CD4-positive, alpha-beta T cell (primary cell): ENCODE data around the gene RAB11FIP3. TPM values are rescaled to one million over a fixed set of nuclear protein-coding genes. Genes with fewer than 3 reads are reported as not detected.
A peak's percentile ranks its signal among the peaks of the same experiment; 100 is the strongest.

ENCODE experiments used
- ATAC-seq: fragments of 200-7000 bp; cut with Tn5 transposase; one replicate; pipeline ENCODE4 v1.10.0; 2022; ENCODE audit warnings: mild to moderate bottlenecking; ENCODE audit not compliant: poor library complexity
- CTCF ChIA-PET: fragments of 350-600 bp; sonication (Branson Sonifier 250); formaldehyde crosslinking; loops from one replicate; lab custom pipeline; 2021; ENCODE audit warnings: antibody characterized with exemption, inconsistent platforms; lab: Charles Lee
- POLR2A ChIA-PET: fragments of 350-600 bp; sonication (Branson Sonifier 250); formaldehyde crosslinking; loops from one replicate; lab custom pipeline; 2021; ENCODE audit warnings: antibody characterized with exemption, inconsistent platforms; lab: Charles Lee
- DNase-seq, 14 experiments: peaks; one replicate each; pipeline ENCODE4 v3.0.0-alpha.2; 2013 to 2020; ENCODE audit warnings: mixed read lengths in 2 of 14
- H3K27ac ChIP-seq, 2 donors: one replicate each; pipeline versions ENCODE4 v1.5.1 to v1.7.0; 2013; ENCODE audit warnings: low read length in 2 of 2, low read depth in 1 of 2, mild to moderate bottlenecking in 1 of 2
- H3K27me3 ChIP-seq, 2 experiments: 1 replicate in 1 of 2; 2 replicates in 1 of 2; pipeline versions ENCODE4 v1.6.1 to v1.7.0; 2013; ENCODE audit warnings: low read length in 2 of 2, control low read depth in 1 of 2, mild to moderate bottlenecking in 1 of 2, moderate library complexity in 1 of 2; ENCODE audit not compliant: insufficient read depth in 2 of 2, control insufficient read depth in 1 of 2
- H3K36me3 ChIP-seq: one replicate; pipeline ENCODE4 v1.6.1; 2013; ENCODE audit warnings: low read length, control low read depth; ENCODE audit not compliant: insufficient read depth
- H3K4me1 ChIP-seq: one replicate; pipeline ENCODE4 v1.6.1; 2013; ENCODE audit warnings: low read length, control low read depth; ENCODE audit not compliant: insufficient read depth
- H3K4me3 ChIP-seq: one replicate; pipeline ENCODE4 v1.5.1; 2013; ENCODE audit warnings: mild to moderate bottlenecking, low read length, moderate library complexity
- H3K9me3 ChIP-seq, 2 experiments: 1 replicate in 1 of 2; 2 replicates in 1 of 2; pipeline versions ENCODE4 v1.6.1 to v1.7.0; 2013; ENCODE audit warnings: low read length in 2 of 2, mild to moderate bottlenecking in 2 of 2, control low read depth in 1 of 2, moderate library complexity in 1 of 2; ENCODE audit not compliant: control insufficient read depth in 1 of 2, insufficient read depth in 1 of 2
- H3K27ac Mint-ChIP-seq: one replicate; pipeline ENCODE4 v1.8.0; 2020; ENCODE audit warnings: mixed read lengths
- H3K27me3 Mint-ChIP-seq: one replicate; pipeline ENCODE4 v1.8.0; 2021; ENCODE audit warnings: mixed read lengths
- H3K36me3 Mint-ChIP-seq: one replicate; pipeline ENCODE4 v1.8.0; 2021; ENCODE audit warnings: low read depth, mixed read lengths
- H3K4me1 Mint-ChIP-seq: one replicate; pipeline ENCODE4 v1.8.0; 2021; ENCODE audit warnings: low read depth, mixed read lengths
- H3K4me3 Mint-ChIP-seq: one replicate; pipeline ENCODE4 v1.8.0; 2020; ENCODE audit warnings: mild to moderate bottlenecking, mixed read lengths
- H3K9me3 Mint-ChIP-seq: one replicate; pipeline ENCODE4 v1.8.0; 2020; ENCODE audit warnings: mixed read lengths
- intact Hi-C, 2 experiments: fragments of 100-400 bp; cut with DNase I in 1 of 2; cut with micrococcal nuclease in 1 of 2; formaldehyde crosslinking; loops; one replicate each; pipeline versions ENCODE4 v1.15.1 to v1.9.0; 2023 to 2025; cut with DNase I, micrococcal nuclease
- total RNA-seq, 174 experiments: library from RNA in 2 of 174; stranded (reverse) in 2 of 174; gene quantifications; one replicate each; pipeline ENCODE4 v1.2.3 and lab custom pipeline; 2021 to 2026
- TF ChIP-seq, protein P1 (sequence below): fragments of 200-600 bp; IDR thresholded peaks from one replicate; pipeline ENCODE4 v1.8.0; 2022; ENCODE audit warnings: antibody characterized with exemption, mild to moderate bottlenecking

The RAB11FIP3 gene
- total RNA-seq, 2 experiments from 2014 or later, result 28.4 to 29.0 TPM

GRCh38 chr16:424033-424622, 1.3 kb upstream of the RAB11FIP3 start:
- Mint-ChIP-seq H3K27ac (peak overlapping the region; percentile 93), H3K27me3 (no peaks in the 10 kb centered on the region), H3K4me1 (peaks cover 38% of the 10 kb centered on the region), H3K4me3 (peak overlapping the region; percentile 87), H3K36me3 (peaks cover 15% of the 10 kb centered on the region), H3K9me3 (no peaks in the 10 kb centered on the region)
- Histone ChIP-seq H3K4me1 (peaks cover 34% of the 10 kb centered on the region), H3K4me3 (peak overlapping the region; percentile 72), H3K36me3 (no peaks in the 10 kb centered on the region), H3K9me3 (no peaks in the 10 kb centered on the region), H3K27me3 (no peaks in the 10 kb centered on the region), H3K27ac (no peak overlapping the region)
- intact Hi-C loops, result loop anchor here (1.0 to 2.0 kb wide), 3 partner anchors 21 to 71 kb away; partner anchors contain the start of genes AXIN1 (in 1 of the 2) and DECR2 (in 1 of the 2)
- TF ChIP-seq, protein P1, sequence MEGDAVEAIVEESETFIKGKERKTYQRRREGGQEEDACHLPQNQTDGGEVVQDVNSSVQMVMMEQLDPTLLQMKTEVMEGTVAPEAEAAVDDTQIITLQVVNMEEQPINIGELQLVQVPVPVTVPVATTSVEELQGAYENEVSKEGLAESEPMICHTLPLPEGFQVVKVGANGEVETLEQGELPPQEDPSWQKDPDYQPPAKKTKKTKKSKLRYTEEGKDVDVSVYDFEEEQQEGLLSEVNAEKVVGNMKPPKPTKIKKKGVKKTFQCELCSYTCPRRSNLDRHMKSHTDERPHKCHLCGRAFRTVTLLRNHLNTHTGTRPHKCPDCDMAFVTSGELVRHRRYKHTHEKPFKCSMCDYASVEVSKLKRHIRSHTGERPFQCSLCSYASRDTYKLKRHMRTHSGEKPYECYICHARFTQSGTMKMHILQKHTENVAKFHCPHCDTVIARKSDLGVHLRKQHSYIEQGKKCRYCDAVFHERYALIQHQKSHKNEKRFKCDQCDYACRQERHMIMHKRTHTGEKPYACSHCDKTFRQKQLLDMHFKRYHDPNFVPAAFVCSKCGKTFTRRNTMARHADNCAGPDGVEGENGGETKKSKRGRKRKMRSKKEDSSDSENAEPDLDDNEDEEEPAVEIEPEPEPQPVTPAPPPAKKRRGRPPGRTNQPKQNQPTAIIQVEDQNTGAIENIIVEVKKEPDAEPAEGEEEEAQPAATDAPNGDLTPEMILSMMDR, result no peak
- ChIA-PET POLR2A (interaction anchor here (2.2 kb wide), 1 partner anchor 42 kb away, joined by 16 read pairs; the partner anchor contains the start of gene PGAP6), CTCF (interaction anchor here (0.7 kb wide), 1 partner anchor 23 kb away, joined by 3 read pairs; the partner anchor contains the start of gene DECR2)
- no peak for DNase-seq
- no peak for ATAC-seq

- Mint-ChIP-seq H3K9me3 (no peaks in the 10 kb centered on the region), H3K27me3 (no peaks in the 10 kb centered on the region), H3K4me3 (peak overlapping the region; percentile 87), H3K4me1 (peaks cover 38% of the 10 kb centered on the region), H3K36me3 (peaks cover 15% of the 10 kb centered on the region), H3K27ac (peak overlapping the region; percentile 93)
- no peak for ATAC-seq
- TF ChIP-seq, protein P1, result no peak
- ChIA-PET CTCF (interaction anchor here (0.9 to 1.2 kb wide), 3 partner anchors 23 to 63 kb away, joined by 5 to 7 read pairs (median 5); partner anchors contain the start of gene DECR2), POLR2A (interaction anchor here (0.8 to 2.2 kb wide), 5 partner anchors 23 to 244 kb away, joined by 3 to 16 read pairs (median 7); partner anchors contain the start of genes DECR2, MRPL28 and PGAP6)
- intact Hi-C loops, result loop anchor here (1.0 to 5.0 kb wide), 6 partner anchors 21 to 103 kb away; partner anchors contain the start of genes AXIN1 (in 2 of the 2), CAPN15 (in 1 of the 2) and DECR2 (in 1 of the 2)
- DNase-seq, result no peak
- Histone ChIP-seq H3K9me3 (no peaks in the 10 kb centered on the region), H3K36me3 (no peaks in the 10 kb centered on the region), H3K4me3 (peak overlapping the region; percentile 72), H3K27me3 (no peaks in the 10 kb centered on the region), H3K27ac (peak overlapping the region in 1 of 2 donors; percentile 70), H3K4me1 (peaks cover 34% of the 10 kb centered on the region)
These were observed 797 bp upstream of the RAB11FIP3 start for GRCh38 chr16:424623-425081.

GRCh38 chr16:425740-426114, 278 bp downstream of the RAB11FIP3 start:
- peak overlapping the region; percentile 72 for H3K4me3 ChIP-seq

More at GRCh38 chr16:425740-426114, 278 bp downstream of the RAB11FIP3 start:
- Mint-ChIP-seq H3K4me3 (peak overlapping the region; percentile 95), H3K36me3 (peaks cover 19% of the 10 kb centered on the region), H3K4me1 (peaks cover 39% of the 10 kb centered on the region), H3K9me3 (no peaks in the 10 kb centered on the region), H3K27me3 (no peaks in the 10 kb centered on the region), H3K27ac (peak overlapping the region; percentile 93)
- Histone ChIP-seq H3K4me1 (peaks cover 34% of the 10 kb centered on the region), H3K27ac (peak overlapping the region in 1 of 2 donors; percentile 70), H3K36me3 (no peaks in the 10 kb centered on the region), H3K9me3 (no peaks in the 10 kb centered on the region), H3K27me3 (no peaks in the 10 kb centered on the region)
- TF ChIP-seq, protein P1, result no peak
- ChIA-PET POLR2A (interaction anchor here (1.1 to 2.2 kb wide), 5 partner anchors 24 to 102 kb away, joined by 3 to 16 read pairs (median 7); partner anchors contain the start of genes CAPN15, DECR2, MRPL28 and PGAP6), CTCF (interaction anchor here (0.9 to 1.2 kb wide), 3 partner anchors 24 to 62 kb away, joined by 5 to 7 read pairs (median 5); partner anchors contain the start of gene DECR2)
- peak; percentile 52 for ATAC-seq
- DNase-seq, result peak in 5 of 14 experiments; percentile 29 to 78 (median 55)
- intact Hi-C loops, result loop anchor here (1.0 to 5.0 kb wide), 5 partner anchors 25 to 102 kb away; partner anchors contain the start of genes AXIN1 (in 2 of the 2), CAPN15 (in 1 of the 2) and DECR2 (in 1 of the 2)
